ENCODE measurements around the gene ALDH3A1.

Gene ALDH3A1

DNA sequence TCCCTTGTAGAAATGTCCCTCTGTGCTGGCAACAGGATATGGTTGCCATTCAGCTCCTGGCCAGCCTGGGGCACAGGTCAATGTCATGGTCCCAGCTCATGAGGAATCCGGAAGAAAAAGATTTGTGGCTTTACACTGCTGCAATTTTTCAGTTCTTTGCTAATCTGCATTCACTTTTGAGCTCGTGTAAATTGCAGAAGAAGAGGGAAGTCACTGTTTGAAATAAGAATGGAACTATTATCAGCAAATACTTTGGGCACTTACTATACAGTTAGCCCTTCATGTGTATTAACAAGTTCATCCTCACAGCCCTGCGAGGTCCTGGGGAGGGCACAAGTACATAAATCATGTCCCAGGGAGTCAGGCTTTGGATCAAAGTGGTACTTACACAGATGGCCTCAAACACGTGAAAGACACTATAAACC is 45.9 kb downstream of the ALDH3A1 start:
- DNase-seq: peak in 3 of 4 experiments; percentile 30 to 52 (median 43)
